ENCODE data around the gene CNTN5.
"Not testable (repeated sequence)": the region's sequence is repeated elsewhere in the genome, so short reads cannot be mapped to it uniquely, and the experiment has no call there.

Gene CNTN5

DNA sequence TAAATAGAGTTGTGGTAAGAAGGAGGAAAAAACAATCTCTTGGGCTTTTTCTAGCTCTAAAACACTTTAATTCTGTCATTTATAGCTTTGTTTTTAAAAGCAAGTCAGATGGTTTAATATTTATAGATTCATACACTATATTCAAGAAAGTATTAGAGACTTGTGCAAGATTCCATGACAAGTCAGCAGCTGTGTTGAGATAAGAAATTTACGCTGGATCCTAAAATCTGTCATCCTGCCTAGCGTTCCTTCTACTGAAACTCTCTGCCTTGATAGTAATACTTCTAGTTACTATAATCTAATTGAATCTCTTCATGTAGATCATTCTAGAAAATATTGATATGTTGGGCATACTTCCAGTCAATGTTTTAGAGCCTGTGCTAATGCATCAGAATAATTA is 721.8 kb downstream of the CNTN5 start:
- H3K27ac Mint-ChIP-seq: no peak overlapping the region
- no peaks in the 10 kb centered on the region for H3K36me3 Mint-ChIP-seq (ENCODE audit: low read depth)
- no peak for DNase-seq

DNA sequence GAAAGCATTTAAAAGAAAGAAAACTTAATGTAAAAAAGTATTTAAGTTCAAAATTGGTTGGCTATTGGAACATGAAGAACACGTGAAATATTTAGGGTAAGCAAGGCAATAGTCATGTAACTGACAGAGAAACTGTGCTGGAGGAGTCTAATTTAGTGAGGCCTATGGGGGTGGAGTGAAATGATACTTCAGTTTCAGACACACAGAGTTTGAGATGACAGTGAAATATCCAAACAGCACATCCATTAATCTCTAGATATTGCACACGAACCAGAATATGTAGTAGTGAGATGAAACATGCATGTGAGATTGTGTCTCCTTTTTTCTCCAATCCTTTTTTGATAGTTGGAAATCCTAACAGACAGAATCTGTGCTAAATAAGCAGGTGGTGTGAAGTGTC is 739.0 kb downstream of the CNTN5 start:
- H3K36me3 Mint-ChIP-seq (ENCODE audit: low read depth): no peaks in the 10 kb centered on the region
- peaks cover 12% of the 10 kb centered on the region for H3K9me3 Mint-ChIP-seq
- no peak for DNase-seq
- H3K27me3 Mint-ChIP-seq: no peaks in the 10 kb centered on the region
- H3K4me1 Mint-ChIP-seq (ENCODE audit: low read depth): no peaks in the 10 kb centered on the region
- no peak overlapping the region for H3K27ac Mint-ChIP-seq
- H3K4me3 Mint-ChIP-seq: no peak overlapping the region

More for the DNA sequence above, 721.8 kb downstream of the CNTN5 start:
- H3K4me1 Mint-ChIP-seq (ENCODE audit: low read depth): no peaks in the 10 kb centered on the region
- no peak overlapping the region for H3K4me3 Mint-ChIP-seq
- H3K9me3 Mint-ChIP-seq: peaks cover 7% of the 10 kb centered on the region
- H3K27me3 Mint-ChIP-seq: no peaks in the 10 kb centered on the region

DNA sequence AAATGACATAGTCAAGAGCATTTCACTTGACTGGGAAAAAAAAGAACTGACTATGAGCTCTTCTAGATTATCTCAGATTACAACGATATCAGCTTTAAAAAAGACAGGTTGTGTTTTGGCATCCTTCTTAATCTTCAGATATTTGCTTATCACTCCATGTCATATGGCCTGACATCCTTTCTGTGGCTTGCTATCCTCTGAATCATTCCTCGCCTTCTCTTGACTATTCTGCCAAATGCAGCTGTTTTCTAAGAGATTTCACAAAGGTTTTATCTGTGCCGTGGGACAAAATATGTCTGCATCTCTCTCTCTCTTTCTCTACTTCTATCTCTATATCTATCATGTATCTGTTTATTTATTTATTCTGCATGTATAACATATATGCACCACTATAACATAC is 746.1 kb downstream of the CNTN5 start:
- Mint-ChIP-seq H3K9me3 (peaks cover 4% of the 10 kb centered on the region), H3K27me3 (no peaks in the 10 kb centered on the region), H3K4me3 (no peak overlapping the region), H3K27ac (no peak overlapping the region), H3K36me3 (ENCODE audit: low read depth) (no peaks in the 10 kb centered on the region), H3K4me1 (ENCODE audit: low read depth) (no peaks in the 10 kb centered on the region)
- no peak for DNase-seq

DNA sequence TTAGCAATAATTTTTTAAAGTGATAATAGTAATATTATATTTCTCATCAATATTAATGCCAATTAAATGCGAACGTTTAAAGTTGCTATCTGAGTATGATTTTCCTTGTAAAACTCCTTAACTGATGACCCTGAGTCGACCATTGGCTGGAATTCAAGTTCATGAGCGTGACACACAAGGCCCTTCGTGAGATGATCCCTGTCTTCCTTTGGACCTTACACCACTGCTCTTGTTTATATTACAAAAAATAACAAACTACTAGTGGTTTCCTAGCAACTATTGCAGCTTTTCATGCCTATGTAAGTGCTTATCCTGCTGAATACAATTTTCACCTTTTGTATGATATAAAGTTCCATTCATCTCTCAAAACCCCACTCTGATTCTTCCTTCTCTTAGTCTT is 752.9 kb downstream of the CNTN5 start:
- Mint-ChIP-seq H3K9me3 (peaks cover 6% of the 10 kb centered on the region), H3K27me3 (no peaks in the 10 kb centered on the region), H3K4me1 (ENCODE audit: low read depth) (no peaks in the 10 kb centered on the region), H3K27ac (no peak overlapping the region), H3K4me3 (no peak overlapping the region), H3K36me3 (ENCODE audit: low read depth) (no peaks in the 10 kb centered on the region)
- DNase-seq: no peak

DNA sequence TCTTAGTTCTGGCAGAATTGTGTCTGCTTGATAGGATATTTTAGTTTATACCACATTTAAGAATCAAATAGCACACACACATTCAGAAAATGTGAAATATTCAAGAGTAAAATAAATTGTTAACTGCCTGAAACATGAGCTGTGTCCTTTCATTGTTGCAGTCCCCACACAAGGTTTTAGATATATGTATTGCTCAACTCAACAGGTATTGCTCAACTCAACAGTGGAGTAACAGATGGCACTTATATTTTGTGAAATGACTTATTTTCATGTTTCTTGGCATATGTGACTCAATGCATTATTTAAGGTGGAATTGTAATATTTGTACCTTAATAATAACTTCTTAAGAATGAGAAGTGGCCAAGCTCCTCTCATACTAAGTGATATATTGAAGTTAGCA is 760.3 kb downstream of the CNTN5 start:
- H3K27me3 Mint-ChIP-seq: no peaks in the 10 kb centered on the region
- no peak overlapping the region for H3K4me3 Mint-ChIP-seq
- peaks cover 15% of the 10 kb centered on the region for H3K9me3 Mint-ChIP-seq
- no peaks in the 10 kb centered on the region for H3K4me1 Mint-ChIP-seq (ENCODE audit: low read depth)
- DNase-seq: no peak
- H3K27ac Mint-ChIP-seq: no peak overlapping the region
- no peaks in the 10 kb centered on the region for H3K36me3 Mint-ChIP-seq (ENCODE audit: low read depth)

DNA sequence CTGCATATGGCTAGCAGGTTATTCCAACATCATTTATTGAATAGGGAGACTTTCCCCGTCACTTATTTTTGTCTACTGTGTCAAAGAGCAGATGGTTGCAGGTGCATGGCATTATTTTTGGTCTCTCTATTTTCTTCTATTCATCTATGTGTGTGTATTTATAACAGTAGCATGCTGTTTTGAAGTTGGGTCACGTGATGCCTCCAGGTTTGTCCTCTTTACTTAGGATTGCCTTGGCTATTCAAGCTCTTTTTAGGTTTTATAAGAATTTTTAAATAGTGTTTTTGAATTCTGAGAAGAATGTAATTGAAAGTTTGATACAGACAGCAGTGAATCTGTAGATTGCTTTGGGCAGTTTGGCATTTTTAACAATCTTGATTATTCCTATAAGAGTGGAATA is 770.6 kb downstream of the CNTN5 start:
- no peaks in the 10 kb centered on the region for H3K4me1 Mint-ChIP-seq (ENCODE audit: low read depth)
- peaks cover 39% of the 10 kb centered on the region for H3K9me3 Mint-ChIP-seq
- no peaks in the 10 kb centered on the region for H3K27me3 Mint-ChIP-seq
- no peak overlapping the region for H3K27ac Mint-ChIP-seq
- DNase-seq: no peak
- no peak overlapping the region for H3K4me3 Mint-ChIP-seq
- H3K36me3 Mint-ChIP-seq (ENCODE audit: low read depth): no peaks in the 10 kb centered on the region

DNA sequence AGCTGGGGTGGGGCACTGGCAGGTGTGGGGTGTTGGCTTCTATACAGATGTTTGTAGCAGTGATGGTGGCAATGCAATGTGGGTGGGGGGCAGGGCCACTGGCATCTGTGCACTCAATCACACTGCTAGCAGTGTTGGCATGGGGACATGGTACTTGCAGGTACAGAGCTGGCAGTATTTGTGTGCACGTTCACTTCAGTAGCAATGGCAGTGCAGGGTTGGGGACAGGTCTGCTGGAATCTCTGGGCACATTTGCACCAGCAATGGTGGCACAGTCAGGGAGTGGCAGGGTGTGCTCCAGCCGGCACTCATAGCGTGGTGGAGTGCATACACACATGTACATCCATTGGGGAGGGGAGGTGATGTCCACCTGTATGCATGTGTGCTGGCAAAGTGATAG is 775.2 kb downstream of the CNTN5 start:
- no peaks in the 10 kb centered on the region for H3K4me1 Mint-ChIP-seq (ENCODE audit: low read depth)
- no peak for DNase-seq
- no peaks in the 10 kb centered on the region for H3K36me3 Mint-ChIP-seq (ENCODE audit: low read depth)
- no peak overlapping the region for H3K27ac Mint-ChIP-seq
- H3K9me3 Mint-ChIP-seq: peaks cover 45% of the 10 kb centered on the region
- H3K27me3 Mint-ChIP-seq: no peaks in the 10 kb centered on the region
- no peak overlapping the region for H3K4me3 Mint-ChIP-seq

DNA sequence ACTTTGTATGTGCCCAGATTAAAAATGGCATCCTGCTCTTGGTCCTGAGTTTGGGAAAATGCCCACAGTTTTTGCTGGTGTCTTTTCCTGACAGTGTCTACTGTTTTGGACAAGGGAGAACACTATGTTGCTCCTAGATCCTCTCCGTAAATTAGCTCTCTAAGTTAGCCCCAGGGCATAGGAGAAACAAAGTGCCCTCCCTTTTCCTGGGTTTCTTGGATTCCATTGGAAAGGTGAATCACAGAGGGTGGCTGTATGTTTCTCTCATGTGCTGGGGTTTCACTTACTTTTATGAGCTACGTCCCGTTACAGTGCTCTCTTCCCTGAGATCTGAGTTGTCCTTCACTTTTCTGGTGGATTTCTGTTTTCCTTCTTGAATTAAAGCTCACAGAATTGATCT is 782.8 kb downstream of the CNTN5 start:
- no peaks in the 10 kb centered on the region for H3K27me3 Mint-ChIP-seq
- H3K27ac Mint-ChIP-seq: no peak overlapping the region
- no peaks in the 10 kb centered on the region for H3K36me3 Mint-ChIP-seq (ENCODE audit: low read depth)
- H3K9me3 Mint-ChIP-seq: peaks cover 16% of the 10 kb centered on the region
- no peaks in the 10 kb centered on the region for H3K4me1 Mint-ChIP-seq (ENCODE audit: low read depth)
- no peak for DNase-seq
- no peak overlapping the region for H3K4me3 Mint-ChIP-seq

DNA sequence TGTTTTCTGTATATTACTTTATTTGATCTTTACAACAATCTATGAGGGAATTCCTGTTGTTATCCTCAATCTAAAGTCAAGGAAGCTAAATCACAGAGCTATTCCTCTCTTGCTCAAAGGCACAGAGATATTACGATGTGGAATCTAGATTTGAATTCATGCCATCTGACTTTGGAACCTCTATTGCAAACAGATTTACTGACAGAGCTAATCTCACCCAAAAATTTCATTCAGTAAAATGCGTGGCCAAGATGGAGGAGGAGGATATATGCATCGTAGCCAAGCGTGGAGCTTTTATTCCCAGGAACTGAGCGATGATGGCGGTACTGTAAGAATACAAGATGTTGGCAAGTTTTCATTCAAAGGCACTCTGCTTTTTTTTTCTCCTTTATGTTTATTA is 791.8 kb downstream of the CNTN5 start:
- Mint-ChIP-seq H3K27ac (no peak overlapping the region), H3K27me3 (no peaks in the 10 kb centered on the region), H3K4me1 (ENCODE audit: low read depth) (no peaks in the 10 kb centered on the region), H3K4me3 (no peak overlapping the region), H3K36me3 (ENCODE audit: low read depth) (no peaks in the 10 kb centered on the region), H3K9me3 (peaks cover 16% of the 10 kb centered on the region)
- DNase-seq: no peak

DNA sequence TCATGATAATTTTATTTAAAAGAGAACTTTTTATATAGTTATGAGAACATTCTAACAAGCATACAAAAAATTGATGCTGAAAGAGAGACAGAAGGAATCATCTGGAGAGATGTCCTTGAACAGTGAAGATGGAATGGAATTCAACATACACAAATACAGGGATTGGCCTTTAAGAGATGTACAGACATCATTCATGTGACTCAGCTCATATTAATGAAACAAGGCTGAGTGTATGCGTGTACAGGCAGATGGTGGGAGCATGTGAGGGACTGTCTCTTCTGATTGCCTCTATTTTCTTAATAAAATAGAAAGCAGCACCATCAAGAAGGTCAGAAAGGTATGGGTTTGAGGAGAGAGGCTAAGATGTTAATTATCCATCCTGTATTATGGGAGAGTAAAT is 793.3 kb downstream of the CNTN5 start:
- Mint-ChIP-seq H3K4me3 (no peak overlapping the region), H3K9me3 (peaks cover 16% of the 10 kb centered on the region)
- no peak for DNase-seq

DNA sequence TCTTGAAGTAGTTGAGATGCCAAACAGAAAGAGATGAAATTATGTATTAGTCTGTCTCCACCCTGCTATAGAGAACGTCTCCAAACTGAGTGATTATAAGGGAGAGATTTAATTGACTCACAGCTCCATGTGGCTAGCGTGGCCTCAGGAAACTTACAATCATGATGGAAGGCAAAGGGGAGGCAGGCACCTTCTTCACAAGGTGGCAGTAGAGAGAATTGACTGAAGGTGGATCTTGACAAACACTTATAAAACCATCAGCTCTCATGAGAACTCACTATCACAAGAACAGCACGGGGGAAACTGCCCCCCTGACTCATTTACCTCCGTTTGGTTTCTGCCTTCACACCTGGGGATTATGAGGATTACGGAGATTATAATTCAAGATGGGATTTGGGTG is 794.0 kb downstream of the CNTN5 start:
- no peak for DNase-seq
- no peaks in the 10 kb centered on the region for H3K4me1 Mint-ChIP-seq (ENCODE audit: low read depth)
- H3K27me3 Mint-ChIP-seq: no peaks in the 10 kb centered on the region
- H3K36me3 Mint-ChIP-seq (ENCODE audit: low read depth): no peaks in the 10 kb centered on the region
- H3K9me3 Mint-ChIP-seq: peaks cover 21% of the 10 kb centered on the region
- H3K27ac Mint-ChIP-seq: no peak overlapping the region
- no peak overlapping the region for H3K4me3 Mint-ChIP-seq

More for the DNA sequence above, 793.3 kb downstream of the CNTN5 start:
- H3K27ac Mint-ChIP-seq: no peak overlapping the region
- H3K27me3 Mint-ChIP-seq: no peaks in the 10 kb centered on the region
- no peaks in the 10 kb centered on the region for H3K4me1 Mint-ChIP-seq (ENCODE audit: low read depth)
- H3K36me3 Mint-ChIP-seq (ENCODE audit: low read depth): no peaks in the 10 kb centered on the region

DNA sequence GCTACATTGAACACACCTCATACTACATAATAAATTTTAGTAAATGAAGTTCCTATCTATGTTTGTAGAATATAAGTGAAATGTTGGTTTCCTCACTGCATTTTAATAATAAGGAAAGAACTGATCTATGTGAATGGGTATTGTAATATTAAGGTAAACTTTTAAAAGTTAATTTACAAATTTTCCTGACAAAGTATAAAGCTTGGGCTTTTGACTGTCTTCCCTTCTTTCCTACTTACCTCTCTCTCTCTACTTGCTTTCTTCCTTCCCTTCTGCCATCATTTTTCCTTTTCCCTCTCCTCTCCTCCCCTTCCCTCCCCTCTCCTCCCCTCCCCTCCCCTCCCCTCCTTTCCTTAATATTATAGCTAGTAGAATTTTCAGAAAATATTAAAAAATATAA is 798.2 kb downstream of the CNTN5 start:
- Mint-ChIP-seq H3K4me3 (no peak overlapping the region), H3K27me3 (no peaks in the 10 kb centered on the region)

DNA sequence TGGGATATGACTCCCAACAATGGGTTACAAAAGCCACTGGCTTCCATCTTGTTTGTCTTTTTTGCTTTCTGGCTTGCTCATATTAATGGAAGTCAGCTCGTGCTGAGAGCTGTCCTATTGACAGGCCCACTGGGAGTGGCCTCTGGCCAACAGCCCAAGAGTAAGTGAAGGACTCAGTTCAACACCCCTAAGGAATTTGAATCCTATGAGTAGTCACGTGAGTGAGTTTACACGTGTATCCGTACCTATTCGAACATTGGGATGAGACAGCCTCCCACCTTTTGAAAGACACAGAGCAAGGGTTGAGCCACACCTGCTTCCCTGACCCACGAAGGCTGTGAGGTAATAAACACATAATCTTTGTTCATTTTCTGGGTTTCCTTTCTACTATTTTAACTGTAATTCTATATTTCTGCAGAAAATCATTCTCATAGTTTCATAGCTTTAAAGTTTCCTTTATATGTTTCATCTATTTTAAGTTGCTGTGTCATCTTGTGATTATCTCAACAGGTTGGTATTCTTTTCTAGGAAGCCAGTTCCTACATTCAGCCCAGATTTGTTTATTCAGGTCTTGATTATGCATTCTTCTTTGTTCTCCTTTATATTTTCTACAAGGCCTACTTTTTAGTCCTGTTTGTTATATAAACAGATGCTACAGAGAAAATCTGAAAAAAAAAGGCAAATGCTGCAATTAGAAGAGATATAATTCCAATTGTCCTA is 802.3 kb downstream of the CNTN5 start:
- Mint-ChIP-seq H3K4me3 (no peak overlapping the region), H3K36me3 (ENCODE audit: low read depth) (no peaks in the 10 kb centered on the region), H3K9me3 (peaks cover 13% of the 10 kb centered on the region)

More for the DNA sequence above, 798.2 kb downstream of the CNTN5 start:
- Mint-ChIP-seq H3K4me1 (ENCODE audit: low read depth) (no peaks in the 10 kb centered on the region), H3K9me3 (peaks cover 21% of the 10 kb centered on the region), H3K36me3 (ENCODE audit: low read depth) (no peaks in the 10 kb centered on the region), H3K27ac (no peak overlapping the region)
- DNase-seq: no peak

DNA sequence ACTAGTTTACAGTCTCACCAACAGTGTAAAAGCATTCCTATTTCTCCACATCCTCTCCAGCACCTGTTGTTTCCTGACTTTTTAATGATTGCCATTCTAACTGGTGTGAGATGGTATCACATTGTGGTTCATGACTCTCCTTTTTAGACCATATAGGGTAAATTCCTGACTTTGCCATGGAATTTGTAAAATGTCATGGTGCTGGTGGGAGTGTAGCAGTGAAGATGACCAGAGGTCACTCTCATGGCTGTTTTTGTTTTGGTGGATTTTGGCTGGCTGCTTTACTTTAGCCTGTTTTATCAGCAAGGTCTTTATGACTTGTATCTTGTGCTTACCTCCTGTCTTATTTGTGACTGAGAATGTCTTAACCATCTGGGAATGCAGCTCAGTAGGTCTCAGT is 816.0 kb downstream of the CNTN5 start:
- not testable (repeated sequence) for H3K36me3 Mint-ChIP-seq (ENCODE audit: low read depth); H3K27ac Mint-ChIP-seq; H3K4me1 Mint-ChIP-seq (ENCODE audit: low read depth); H3K27me3 Mint-ChIP-seq; H3K4me3 Mint-ChIP-seq; DNase-seq
- H3K9me3 Mint-ChIP-seq: peaks cover 19% of the 10 kb centered on the region

More for the DNA sequence above, 802.3 kb downstream of the CNTN5 start:
- Mint-ChIP-seq H3K27me3 (no peaks in the 10 kb centered on the region), H3K4me1 (ENCODE audit: low read depth) (no peaks in the 10 kb centered on the region), H3K27ac (no peak overlapping the region)
- DNase-seq: no peak

DNA sequence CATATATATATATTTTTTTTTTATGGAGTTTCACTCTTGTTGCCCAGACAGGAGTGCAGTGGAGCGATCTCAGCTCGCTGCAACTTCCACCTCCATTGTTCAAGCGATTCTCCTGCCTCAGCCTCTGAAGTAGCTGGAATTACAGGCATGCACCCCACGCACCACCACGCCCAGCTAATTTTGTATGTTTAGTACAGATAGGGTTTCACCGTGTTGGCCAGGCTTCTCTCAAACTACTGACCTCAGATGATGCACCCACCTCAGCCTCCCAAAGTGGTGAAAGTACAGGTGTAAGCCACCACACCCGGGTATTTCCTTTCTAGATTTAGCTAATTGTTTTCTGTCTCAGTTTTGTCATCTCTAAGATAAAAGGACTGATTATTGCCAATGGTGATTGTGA is 821.1 kb downstream of the CNTN5 start:
- Mint-ChIP-seq H3K4me1 (ENCODE audit: low read depth) (no peaks in the 10 kb centered on the region), H3K9me3 (peaks cover 4% of the 10 kb centered on the region), H3K36me3 (ENCODE audit: low read depth) (no peaks in the 10 kb centered on the region), H3K27ac (no peak overlapping the region), H3K4me3 (no peak overlapping the region), H3K27me3 (no peaks in the 10 kb centered on the region)
- no peak for DNase-seq

DNA sequence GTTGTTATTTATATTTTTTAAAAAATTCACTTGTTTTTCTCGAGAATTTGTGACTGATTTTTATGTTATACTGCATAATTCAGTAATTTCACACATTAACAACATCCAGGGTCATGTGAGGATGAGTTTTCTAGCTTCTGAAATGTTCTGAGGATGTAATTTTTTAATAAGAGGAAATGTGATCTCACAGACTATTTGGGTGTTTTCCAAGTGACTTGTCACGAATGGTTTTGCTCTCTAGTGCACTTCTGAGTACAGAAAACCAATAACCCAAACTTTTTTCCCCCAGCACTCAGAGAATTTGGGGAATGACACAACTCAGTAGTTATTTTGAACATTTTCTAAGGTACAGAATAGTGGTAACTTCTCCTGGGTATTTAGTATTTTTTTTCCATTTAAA is 845.2 kb downstream of the CNTN5 start:
- H3K4me3 Mint-ChIP-seq: no peak overlapping the region
- no peaks in the 10 kb centered on the region for H3K27me3 Mint-ChIP-seq
- DNase-seq: no peak
- no peaks in the 10 kb centered on the region for H3K36me3 Mint-ChIP-seq (ENCODE audit: low read depth)
- no peak overlapping the region for H3K27ac Mint-ChIP-seq
- H3K4me1 Mint-ChIP-seq (ENCODE audit: low read depth): no peaks in the 10 kb centered on the region
- peaks cover 7% of the 10 kb centered on the region for H3K9me3 Mint-ChIP-seq
